OCI-LY7 (cell line): Measurements from ENCODE around the gene PUDP.

Source experiments
- CTCF ChIP-seq: fragments of 200-600 bp; sonication (generic); conservative IDR thresholded peaks from 2 replicates; pipeline ENCODE4 v1.5.1; 2014; ENCODE audit warnings: mild to moderate bottlenecking, antibody characterized with exemption, low read length, moderate library complexity, mixed read lengths
- EZH2phosphoT487 ChIP-seq: fragments of 200-600 bp; sonication (generic); IDR thresholded peaks from 2 replicates; pipeline ENCODE4 v1.6.1; 2018; ENCODE audit warnings: low read depth, borderline replicate concordance, mild to moderate bottlenecking, mixed run types, antibody characterized with exemption, low read length, moderate library complexity, mixed read lengths

GRCh38 chrX:7065473-7065872, 82.5 kb downstream of the PUDP start:
- TF ChIP-seq CTCF (no peak), EZH2phosphoT487 (no peak)
